Stomach smooth muscle (tissue), 2 donors: ENCODE data around the gene SP8.

Source experiments
- H3K27ac ChIP-seq: one replicate; pipeline ENCODE4 v1.7.0; 2013; ENCODE audit warnings: mild to moderate bottlenecking, low read length, inconsistent platforms
- H3K27me3 ChIP-seq, 2 donors: one replicate each; pipeline ENCODE4 v1.7.0; 2013; ENCODE audit warnings: low read length in 2 of 2; ENCODE audit not compliant: insufficient read depth in 2 of 2, control insufficient read depth in 1 of 2
- H3K36me3 ChIP-seq, 2 donors: one replicate each; pipeline ENCODE4 v1.7.0; 2013; ENCODE audit warnings: low read length in 2 of 2; ENCODE audit not compliant: control insufficient read depth in 2 of 2, insufficient read depth in 2 of 2
- H3K4me1 ChIP-seq: one replicate; pipeline ENCODE4 v1.7.0; 2013; ENCODE audit warnings: low read length; ENCODE audit not compliant: control insufficient read depth, insufficient read depth
- H3K4me3 ChIP-seq, 2 donors: one replicate each; pipeline ENCODE4 v1.7.0; 2013; ENCODE audit warnings: low read length in 2 of 2
- H3K9ac ChIP-seq, 2 donors: one replicate each; pipeline ENCODE4 v1.7.0; 2013; ENCODE audit warnings: low read length in 2 of 2, mild to moderate bottlenecking in 1 of 2
- H3K9me3 ChIP-seq, 2 donors: one replicate each; pipeline ENCODE4 v1.7.0; 2013; ENCODE audit warnings: low read length in 2 of 2; ENCODE audit not compliant: control insufficient read depth in 2 of 2
- donor health status: healthy.
- donor health status: Pancreatic carcinoma.

SP8 gene

GRCh38 chr7:20816372-20816959 lies 29.8 kb upstream of the SP8 start:
- Histone ChIP-seq H3K4me3 (no peak overlapping the region), H3K9me3 (no peaks in the 10 kb centered on the region), H3K4me1 (no peaks in the 10 kb centered on the region), H3K27ac (no peak overlapping the region), H3K9ac (no peak overlapping the region), H3K36me3 (no peaks in the 10 kb centered on the region), H3K27me3 (no peaks in the 10 kb centered on the region)

- Histone ChIP-seq H3K4me1 (no peaks in the 10 kb centered on the region), H3K9ac (no peak overlapping the region), H3K9me3 (peaks cover 0 to 4% of the 10 kb centered on the region in 2 donors), H3K27ac (no peak overlapping the region), H3K4me3 (no peak overlapping the region), H3K36me3 (no peaks in the 10 kb centered on the region), H3K27me3 (peaks cover 0 to 6% of the 10 kb centered on the region in 2 donors)
Observed at GRCh38 chr7:20804345-20804744, 17.7 kb upstream of the SP8 start.

GRCh38 chr7:20799566-20800366 lies 13.1 kb upstream of the SP8 start:
- peaks cover 0 to 4% of the 10 kb centered on the region in 2 donors for H3K9me3 ChIP-seq
- H3K27me3 ChIP-seq, result peaks cover 30 to 48% of the 10 kb centered on the region in 2 donors
- no peaks in the 10 kb centered on the region for H3K36me3 ChIP-seq
- H3K27ac ChIP-seq, result no peak overlapping the region
- no peak overlapping the region for H3K9ac ChIP-seq
- peaks cover 14% of the 10 kb centered on the region for H3K4me1 ChIP-seq
- no peak overlapping the region for H3K4me3 ChIP-seq

- Histone ChIP-seq H3K9ac (no peak overlapping the region), H3K27ac (no peak overlapping the region), H3K27me3 (peaks cover 39 to 59% of the 10 kb centered on the region in 2 donors), H3K36me3 (no peaks in the 10 kb centered on the region), H3K9me3 (peaks cover 0 to 4% of the 10 kb centered on the region in 2 donors), H3K4me1 (peaks cover 14% of the 10 kb centered on the region), H3K4me3 (peak overlapping the region in 1 of 2 donors; percentile 64)
Observed at GRCh38 chr7:20798694-20799121, 12.0 kb upstream of the SP8 start.

- Histone ChIP-seq H3K9ac (no peak overlapping the region), H3K4me3 (peak overlapping the region in 1 of 2 donors; percentile 69), H3K27ac (no peak overlapping the region), H3K36me3 (no peaks in the 10 kb centered on the region), H3K9me3 (peaks cover 0 to 4% of the 10 kb centered on the region in 2 donors), H3K4me1 (peaks cover 14% of the 10 kb centered on the region), H3K27me3 (peaks cover 44 to 64% of the 10 kb centered on the region in 2 donors)
Observed at GRCh38 chr7:20798081-20798693, 11.5 kb upstream of the SP8 start.

GRCh38 chr7:20797462-20798080 lies 10.9 kb upstream of the SP8 start:
- Histone ChIP-seq H3K4me3 (peak overlapping the region; percentile 66 to 69), H3K27me3 (peaks cover 50 to 69% of the 10 kb centered on the region in 2 donors), H3K27ac (no peak overlapping the region), H3K36me3 (no peaks in the 10 kb centered on the region), H3K4me1 (peaks cover 14% of the 10 kb centered on the region), H3K9me3 (peaks cover 0 to 4% of the 10 kb centered on the region in 2 donors), H3K9ac (no peak overlapping the region)

GRCh38 chr7:20797042-20797461 lies 10.4 kb upstream of the SP8 start:
- H3K4me3 ChIP-seq, result peak overlapping the region; percentile 66 to 69
- no peak overlapping the region for H3K27ac ChIP-seq
- peaks cover 55 to 74% of the 10 kb centered on the region in 2 donors for H3K27me3 ChIP-seq
- H3K9ac ChIP-seq, result no peak overlapping the region
- peaks cover 14% of the 10 kb centered on the region for H3K4me1 ChIP-seq
- peaks cover 0 to 4% of the 10 kb centered on the region in 2 donors for H3K9me3 ChIP-seq
- H3K36me3 ChIP-seq, result no peaks in the 10 kb centered on the region

GRCh38 chr7:20796500-20796899 lies 9.8 kb upstream of the SP8 start:
- peaks cover 14% of the 10 kb centered on the region for H3K4me1 ChIP-seq
- peaks cover 0 to 5% of the 10 kb centered on the region in 2 donors for H3K9me3 ChIP-seq
- peaks cover 60 to 79% of the 10 kb centered on the region in 2 donors for H3K27me3 ChIP-seq
- H3K36me3 ChIP-seq, result no peaks in the 10 kb centered on the region
- no peak overlapping the region for H3K9ac ChIP-seq
- no peak overlapping the region for H3K4me3 ChIP-seq
- no peak overlapping the region for H3K27ac ChIP-seq

GRCh38 chr7:20795881-20796280 lies 9.2 kb upstream of the SP8 start:
- Histone ChIP-seq H3K36me3 (no peaks in the 10 kb centered on the region), H3K9ac (no peak overlapping the region), H3K4me3 (no peak overlapping the region), H3K4me1 (peaks cover 14% of the 10 kb centered on the region), H3K9me3 (peaks cover 0 to 7% of the 10 kb centered on the region in 2 donors), H3K27ac (no peak overlapping the region), H3K27me3 (peaks cover 67 to 85% of the 10 kb centered on the region in 2 donors)

GRCh38 chr7:20795361-20795760 lies 8.7 kb upstream of the SP8 start:
- Histone ChIP-seq H3K4me3 (no peak overlapping the region), H3K27me3 (peaks cover 69 to 90% of the 10 kb centered on the region in 2 donors), H3K9ac (no peak overlapping the region), H3K4me1 (peaks cover 14% of the 10 kb centered on the region), H3K9me3 (peaks cover 0 to 7% of the 10 kb centered on the region in 2 donors), H3K36me3 (no peaks in the 10 kb centered on the region), H3K27ac (no peak overlapping the region)
